GM12874 (cell line): Measurements from ENCODE around the gene MAP1LC3B2.

Source experiments
- CTCF ChIP-seq: IDR thresholded peaks from 2 replicates; pipeline ENCODE4 v1.5.1; 2011; ENCODE audit warnings: low read depth, mild to moderate bottlenecking, control low read depth, low read length, moderate library complexity; ENCODE audit not compliant: insufficient read depth

MAP1LC3B2 gene

GRCh38 chr12:116626153-116626552 is 67.0 kb downstream of the MAP1LC3B2 start:
- TF ChIP-seq CTCF = no peak
